ENCODE measurements around the gene ZNF830.
"Not testable (repeated sequence)": the region's sequence is repeated elsewhere in the genome, so short reads cannot be mapped to it uniquely, and the experiment has no call there.

DNA sequence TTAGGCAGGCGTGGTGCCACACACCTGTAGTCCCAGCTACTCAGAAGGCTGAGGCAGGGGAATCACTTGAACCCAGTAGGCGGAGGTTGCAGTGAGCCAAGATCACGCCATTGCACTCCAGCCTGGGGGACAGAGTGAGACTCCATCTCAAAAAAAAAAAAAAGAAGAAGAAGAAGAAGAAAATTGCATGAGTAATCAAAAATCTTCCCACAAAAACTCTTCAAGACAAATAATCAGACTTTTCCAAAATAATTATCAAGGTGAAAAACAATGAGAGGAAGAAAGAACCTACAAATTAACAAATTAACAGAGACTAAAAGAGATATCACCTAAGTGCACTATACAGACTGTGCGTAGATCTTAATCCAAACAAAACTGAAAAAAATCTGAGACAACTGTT is 10.6 kb upstream of the ZNF830 start:
- TF ChIP-seq, protein P1, sequence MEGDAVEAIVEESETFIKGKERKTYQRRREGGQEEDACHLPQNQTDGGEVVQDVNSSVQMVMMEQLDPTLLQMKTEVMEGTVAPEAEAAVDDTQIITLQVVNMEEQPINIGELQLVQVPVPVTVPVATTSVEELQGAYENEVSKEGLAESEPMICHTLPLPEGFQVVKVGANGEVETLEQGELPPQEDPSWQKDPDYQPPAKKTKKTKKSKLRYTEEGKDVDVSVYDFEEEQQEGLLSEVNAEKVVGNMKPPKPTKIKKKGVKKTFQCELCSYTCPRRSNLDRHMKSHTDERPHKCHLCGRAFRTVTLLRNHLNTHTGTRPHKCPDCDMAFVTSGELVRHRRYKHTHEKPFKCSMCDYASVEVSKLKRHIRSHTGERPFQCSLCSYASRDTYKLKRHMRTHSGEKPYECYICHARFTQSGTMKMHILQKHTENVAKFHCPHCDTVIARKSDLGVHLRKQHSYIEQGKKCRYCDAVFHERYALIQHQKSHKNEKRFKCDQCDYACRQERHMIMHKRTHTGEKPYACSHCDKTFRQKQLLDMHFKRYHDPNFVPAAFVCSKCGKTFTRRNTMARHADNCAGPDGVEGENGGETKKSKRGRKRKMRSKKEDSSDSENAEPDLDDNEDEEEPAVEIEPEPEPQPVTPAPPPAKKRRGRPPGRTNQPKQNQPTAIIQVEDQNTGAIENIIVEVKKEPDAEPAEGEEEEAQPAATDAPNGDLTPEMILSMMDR (IDR thresholded peaks at IDR 0.05; ENCODE audit: borderline replicate concordance, extremely low read depth, low read length, poor library complexity, severe bottlenecking) = not testable (repeated sequence)
- TF ChIP-seq EZH2 (IDR thresholded peaks at IDR 0.05; ENCODE audit: borderline replicate concordance, low read depth, low read length, severe bottlenecking) = not testable (repeated sequence)
